Measurements from ENCODE around the gene PUS1. TPM values are rescaled to one million over a fixed set of nuclear protein-coding genes. Genes with fewer than 3 reads are reported as not detected.
A peak's percentile ranks its signal among the peaks of the same experiment; 100 is the strongest.

Gene PUS1
- total and polyA plus RNA-seq, 8 donors = 11.3 to 30.1 (median 16.8) TPM

GRCh38 chr12:131897875-131898274, 31.2 kb upstream of the PUS1 start:
- intact Hi-C loops (cut with DNase I) = no loop called here
- DNase-seq (peak in 1 of 4 donors; percentile 52), ATAC-seq (no peak)
- Histone ChIP-seq H3K36me3 (no peaks in the 10 kb centered on the region), H3K27ac (no peak overlapping the region), H3K27me3 (no peaks in the 10 kb centered on the region), H3K4me1 (peaks cover 7 to 60% of the 10 kb centered on the region in 2 donors), H3K9me3 (no peaks in the 10 kb centered on the region), H3K4me3 (no peak overlapping the region)
- TF ChIP-seq, protein P1, sequence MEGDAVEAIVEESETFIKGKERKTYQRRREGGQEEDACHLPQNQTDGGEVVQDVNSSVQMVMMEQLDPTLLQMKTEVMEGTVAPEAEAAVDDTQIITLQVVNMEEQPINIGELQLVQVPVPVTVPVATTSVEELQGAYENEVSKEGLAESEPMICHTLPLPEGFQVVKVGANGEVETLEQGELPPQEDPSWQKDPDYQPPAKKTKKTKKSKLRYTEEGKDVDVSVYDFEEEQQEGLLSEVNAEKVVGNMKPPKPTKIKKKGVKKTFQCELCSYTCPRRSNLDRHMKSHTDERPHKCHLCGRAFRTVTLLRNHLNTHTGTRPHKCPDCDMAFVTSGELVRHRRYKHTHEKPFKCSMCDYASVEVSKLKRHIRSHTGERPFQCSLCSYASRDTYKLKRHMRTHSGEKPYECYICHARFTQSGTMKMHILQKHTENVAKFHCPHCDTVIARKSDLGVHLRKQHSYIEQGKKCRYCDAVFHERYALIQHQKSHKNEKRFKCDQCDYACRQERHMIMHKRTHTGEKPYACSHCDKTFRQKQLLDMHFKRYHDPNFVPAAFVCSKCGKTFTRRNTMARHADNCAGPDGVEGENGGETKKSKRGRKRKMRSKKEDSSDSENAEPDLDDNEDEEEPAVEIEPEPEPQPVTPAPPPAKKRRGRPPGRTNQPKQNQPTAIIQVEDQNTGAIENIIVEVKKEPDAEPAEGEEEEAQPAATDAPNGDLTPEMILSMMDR (IDR thresholded peaks at IDR 0.05) = no peak

DNA sequence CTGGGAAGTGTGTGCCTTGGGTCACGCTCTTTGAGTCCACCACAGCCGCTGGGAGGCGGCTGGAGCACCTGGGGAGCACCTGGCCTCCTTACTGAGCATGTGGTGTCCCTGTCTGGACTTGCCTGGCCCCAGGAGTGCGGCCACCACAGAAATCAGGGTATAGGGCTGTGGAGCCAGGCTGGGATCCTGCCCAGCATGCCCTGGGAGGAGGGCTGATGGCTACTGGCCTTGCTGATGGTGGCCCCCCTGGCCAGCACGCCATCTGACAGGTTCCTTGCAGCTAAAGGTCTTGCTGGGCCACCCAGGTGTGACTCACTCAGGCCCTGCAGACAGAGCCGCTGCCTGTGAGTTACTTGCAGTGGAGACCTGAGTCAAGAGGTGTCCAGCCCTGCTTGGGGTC, 28.7 kb upstream of the PUS1 start:
- no peak for ATAC-seq
- H3K4me3 ChIP-seq = no peak overlapping the region
- H3K4me1 ChIP-seq = peaks cover 7 to 52% of the 10 kb centered on the region in 2 donors
- intact Hi-C loops (cut with DNase I) = no loop called here
- H3K27ac ChIP-seq = no peak overlapping the region
- H3K9me3 ChIP-seq = no peaks in the 10 kb centered on the region
- TF ChIP-seq, protein P1 (IDR thresholded peaks at IDR 0.05) = no peak
- H3K27me3 ChIP-seq = no peaks in the 10 kb centered on the region
- DNase-seq = peak in 1 of 4 donors; percentile 68
- no peaks in the 10 kb centered on the region for H3K36me3 ChIP-seq

- DNase-seq = peak in 1 of 4 donors; percentile 62
- intact Hi-C loops (cut with DNase I) = no loop called here
- ATAC-seq = peak; percentile 54
- Histone ChIP-seq H3K4me1 (peaks cover 7 to 43% of the 10 kb centered on the region in 2 donors), H3K36me3 (peaks cover 0 to 4% of the 10 kb centered on the region in 2 donors), H3K4me3 (no peak overlapping the region), H3K27me3 (no peaks in the 10 kb centered on the region), H3K9me3 (no peaks in the 10 kb centered on the region), H3K27ac (no peak overlapping the region)
- TF ChIP-seq, protein P1 (IDR thresholded peaks at IDR 0.05) = no peak
These were observed 27.4 kb upstream of the PUS1 start for GRCh38 chr12:131901431-131902331.

DNA sequence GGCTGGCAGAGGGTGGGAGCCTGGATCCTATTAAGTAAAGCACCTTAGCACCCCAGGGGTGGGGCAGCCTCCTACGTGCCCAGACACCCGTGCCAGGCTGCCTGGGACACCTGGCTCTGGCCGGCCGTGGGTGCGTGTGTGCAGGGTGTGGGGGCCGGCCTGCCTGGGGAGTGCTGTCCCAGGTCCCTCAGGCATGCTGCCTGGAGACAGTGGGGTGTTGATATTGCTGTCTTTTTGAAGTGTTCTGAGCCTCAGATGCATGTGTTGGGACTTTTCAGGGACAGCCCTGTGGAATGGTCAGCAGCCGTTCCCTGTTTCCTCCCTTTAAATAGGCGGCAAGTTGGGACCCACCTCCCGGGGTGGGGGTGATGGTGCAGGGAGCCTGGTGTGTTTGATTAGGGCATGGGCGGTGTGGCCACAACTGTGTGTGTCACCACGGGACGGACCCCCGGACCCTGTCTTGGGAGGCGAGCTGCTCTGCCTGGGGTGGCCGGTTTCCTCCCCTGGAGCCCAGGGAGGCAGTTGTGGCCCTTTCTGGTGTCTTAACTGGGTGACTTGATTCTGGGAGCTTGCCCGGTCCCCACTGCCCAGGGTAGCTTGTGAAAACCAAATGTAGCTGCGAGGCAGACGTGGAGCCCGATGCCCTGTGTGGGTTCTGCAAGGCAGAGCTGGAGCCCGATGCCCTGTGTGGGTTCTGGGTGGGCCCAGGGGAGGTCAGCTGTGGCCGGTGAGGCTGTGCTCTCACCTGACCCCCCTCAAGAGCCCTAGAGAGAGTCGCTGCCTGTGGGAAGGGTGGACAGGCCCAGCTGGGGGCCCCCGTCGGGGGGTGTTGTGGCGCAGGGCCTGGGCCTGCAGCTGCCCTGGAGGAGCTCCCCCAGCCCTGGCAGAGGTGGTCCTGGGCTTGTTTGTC, 26.5 kb upstream of the PUS1 start:
- intact Hi-C loops (cut with DNase I) = no loop called here
- ATAC-seq = no peak

More for the DNA sequence above, 26.5 kb upstream of the PUS1 start:
- H3K4me3 ChIP-seq = no peak overlapping the region
- H3K36me3 ChIP-seq = peaks cover 0 to 13% of the 10 kb centered on the region in 2 donors
- H3K9me3 ChIP-seq = no peaks in the 10 kb centered on the region
- H3K4me1 ChIP-seq = peaks cover 0 to 34% of the 10 kb centered on the region in 2 donors
- H3K27ac ChIP-seq = no peak overlapping the region
- TF ChIP-seq, protein P1 (IDR thresholded peaks at IDR 0.05) = no peak
- DNase-seq = peak in 1 of 4 donors; percentile 70
- H3K27me3 ChIP-seq = no peaks in the 10 kb centered on the region
